Neural cell (in vitro differentiated cells): ENCODE results near the gene JRKL.

Source experiments
- CTCF ChIP-seq: fragments of 450-650 bp; IDR thresholded peaks from 2 replicates; pipeline ENCODE4 v1.5.1; 2014; ENCODE audit warnings: antibody characterized with exemption, mild to moderate bottlenecking, moderate library complexity; ENCODE audit not compliant: poor library complexity, severe bottlenecking
- EP300 ChIP-seq: fragments of 450-650 bp; conservative IDR thresholded peaks from 2 replicates; pipeline ENCODE4 v1.6.1; 2014; ENCODE audit warnings: antibody characterized with exemption, mild to moderate bottlenecking, moderate library complexity; ENCODE audit not compliant: poor library complexity, severe bottlenecking
- MXI1 ChIP-seq: fragments of 450-650 bp; conservative IDR thresholded peaks from 2 replicates; pipeline ENCODE4 v1.6.1; 2014; ENCODE audit warnings: antibody characterized with exemption, mild to moderate bottlenecking; ENCODE audit not compliant: poor library complexity, severe bottlenecking
- POLR2AphosphoS5 ChIP-seq: IDR thresholded peaks from 2 replicates; pipeline ENCODE4 v1.6.1; 2012
- RAD21 ChIP-seq: fragments of 450-650 bp; conservative IDR thresholded peaks from 2 replicates; pipeline ENCODE4 v1.6.1; 2014; ENCODE audit warnings: antibody characterized with exemption, mild to moderate bottlenecking, moderate library complexity
- REST ChIP-seq: IDR thresholded peaks from 2 replicates; pipeline ENCODE4 v1.6.1; 2012; ENCODE audit warnings: borderline replicate concordance

DNA sequence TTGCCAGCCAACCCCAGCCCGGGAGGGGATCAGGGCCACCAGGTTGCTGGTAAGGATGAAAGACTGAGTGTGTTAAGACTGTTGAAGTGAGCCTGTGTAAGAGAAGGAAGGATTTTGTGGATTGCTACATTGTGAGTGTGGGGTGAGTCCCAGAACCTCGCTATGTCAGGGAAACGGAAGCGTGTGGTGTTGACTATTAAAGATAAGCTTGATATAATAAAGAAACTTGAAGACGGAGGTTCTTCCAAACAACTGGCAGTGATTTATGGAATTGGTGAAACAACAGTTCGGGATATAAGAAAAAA is 627 bp downstream of the JRKL start:
- TF ChIP-seq CTCF (no peak), POLR2AphosphoS5 (no peak), RAD21 (no peak), MXI1 (no peak), EP300 (no peak), REST (no peak)
